H9 (cell line): ENCODE measurements around the gene MAEA. TPM values are rescaled to one million over a fixed set of nuclear protein-coding genes. Genes with fewer than 3 reads are reported as not detected.

Experiments used
- DNase-seq: peaks from one replicate; pipeline ENCODE4 v3.0.0-alpha.2; 2017
- H2AFZ ChIP-seq: one replicate; pipeline ENCODE4 v1.6.1; 2013; ENCODE audit warnings: mild to moderate bottlenecking, low read length, control low read depth, moderate library complexity
- H2AK5ac ChIP-seq: 2 replicates; pipeline ENCODE4 v1.6.1; 2013; ENCODE audit warnings: low read length, control low read depth, mixed read lengths; ENCODE audit not compliant: insufficient read length
- H2BK120ac ChIP-seq: one replicate; pipeline ENCODE4 v1.6.1; 2013; ENCODE audit warnings: low read depth, mild to moderate bottlenecking, low read length, control low read depth, inconsistent platforms; ENCODE audit not compliant: poor library complexity, severe bottlenecking
- H2BK12ac ChIP-seq: 2 replicates; pipeline ENCODE4 v1.6.1; 2013; ENCODE audit warnings: low read length, control low read depth, mixed read lengths, low read depth; ENCODE audit not compliant: insufficient read length
- H2BK15ac ChIP-seq: 2 replicates; pipeline ENCODE4 v1.6.1; 2013; ENCODE audit warnings: low read depth, low read length, control low read depth
- H2BK20ac ChIP-seq: one replicate; pipeline ENCODE4 v1.6.1; 2013; ENCODE audit warnings: low read depth, mild to moderate bottlenecking, low read length, control low read depth, inconsistent platforms; ENCODE audit not compliant: poor library complexity, severe bottlenecking
- H2BK5ac ChIP-seq: 2 replicates; pipeline ENCODE4 v1.6.1; 2013; ENCODE audit warnings: low read length, control low read depth, mixed read lengths; ENCODE audit not compliant: insufficient read length
- H3K14ac ChIP-seq: 2 replicates; pipeline ENCODE4 v1.6.1; 2013; ENCODE audit warnings: low read length, control low read depth; ENCODE audit not compliant: insufficient read depth
- H3K18ac ChIP-seq: 2 replicates; pipeline ENCODE4 v1.6.1; 2013; ENCODE audit warnings: low read depth, mild to moderate bottlenecking, mixed read lengths, low read length, control low read depth; ENCODE audit not compliant: insufficient read length
- H3K23ac ChIP-seq: 2 replicates; pipeline ENCODE4 v1.6.1; 2013; ENCODE audit warnings: low read length, control low read depth, mixed read lengths, low read depth; ENCODE audit not compliant: insufficient read length
- H3K23me2 ChIP-seq: 2 replicates; pipeline ENCODE4 v1.6.1; 2013; ENCODE audit warnings: low read depth, mild to moderate bottlenecking, mixed read lengths, low read length, control low read depth; ENCODE audit not compliant: insufficient read length, poor library complexity, severe bottlenecking
- H3K27ac ChIP-seq: 2 replicates; pipeline ENCODE4 v1.5.1; 2013; ENCODE audit warnings: low read length, control low read depth, mixed read lengths, low read depth; ENCODE audit not compliant: insufficient read length
- H3K27me3 ChIP-seq: 2 replicates; pipeline ENCODE4 v1.6.1; 2013; ENCODE audit warnings: low read length, control low read depth, inconsistent platforms; ENCODE audit not compliant: insufficient read depth
- H3K4ac ChIP-seq: 2 replicates; pipeline ENCODE4 v1.6.1; 2013; ENCODE audit warnings: low read depth, mild to moderate bottlenecking, control low read depth, inconsistent platforms, low read length, moderate library complexity
- H3K4me1 ChIP-seq: 2 replicates; pipeline ENCODE4 v1.6.1; 2013; ENCODE audit warnings: low read length, control low read depth, inconsistent platforms; ENCODE audit not compliant: insufficient read depth
- H3K4me2 ChIP-seq: 2 replicates; pipeline ENCODE4 v1.6.1; 2013; ENCODE audit warnings: low read length, control low read depth, mixed read lengths; ENCODE audit not compliant: insufficient read length, insufficient read depth
- H3K56ac ChIP-seq: 2 replicates; pipeline ENCODE4 v1.6.1; 2013; ENCODE audit warnings: low read depth, mild to moderate bottlenecking, mixed read lengths, low read length, control low read depth; ENCODE audit not compliant: insufficient read length
- H3K79me1 ChIP-seq: 2 replicates; pipeline ENCODE4 v1.6.1; 2013; ENCODE audit warnings: low read depth, mild to moderate bottlenecking, moderate library complexity, low read length, control low read depth, inconsistent platforms; ENCODE audit not compliant: insufficient read depth, poor library complexity, severe bottlenecking
- H3K79me2 ChIP-seq: 2 replicates; pipeline ENCODE4 v1.6.1; 2013; ENCODE audit warnings: low read length, control low read depth, inconsistent platforms; ENCODE audit not compliant: insufficient read depth
- H3K9ac ChIP-seq: 2 replicates; pipeline ENCODE4 v1.6.1; 2013; ENCODE audit warnings: low read length, control low read depth, mixed read lengths; ENCODE audit not compliant: insufficient read length; ENCODE audit errors: extremely low read depth
- H3K9me3 ChIP-seq: one replicate; pipeline ENCODE4 v1.6.1; 2013; ENCODE audit warnings: low read depth, low read length, inconsistent platforms; ENCODE audit not compliant: control insufficient read depth
- H3T11ph ChIP-seq: one replicate; pipeline ENCODE4 v1.6.1; 2013; ENCODE audit warnings: mild to moderate bottlenecking, low read length, control low read depth, inconsistent platforms
- H4K20me1 ChIP-seq: one replicate; pipeline ENCODE4 v1.6.1; 2013; ENCODE audit not compliant: control insufficient read depth, insufficient read length, insufficient read depth
- H4K5ac ChIP-seq: 2 replicates; pipeline ENCODE4 v1.6.1; 2013; ENCODE audit warnings: low read depth, mild to moderate bottlenecking, mixed read lengths, low read length, control low read depth; ENCODE audit not compliant: insufficient read length
- H4K8ac ChIP-seq: replicated peaks from 2 replicates; pipeline ENCODE4 v1.6.1; 2013; ENCODE audit warnings: low read length, control low read depth, mixed read lengths, low read depth; ENCODE audit not compliant: insufficient read length
- H4K91ac ChIP-seq: 2 replicates; pipeline ENCODE4 v1.6.1; 2013; ENCODE audit warnings: low read depth, mild to moderate bottlenecking, moderate library complexity, mixed read lengths, low read length, control low read depth; ENCODE audit not compliant: insufficient read length
- H3K27ac Mint-ChIP-seq, 3 experiments: 2 replicates in 2 of 3; 3 replicates in 1 of 3; pipeline ENCODE4 v1.8.0; 2020 to 2021; ENCODE audit warnings: mixed read lengths in 3 of 3, mild to moderate bottlenecking in 1 of 3, moderate library complexity in 1 of 3
- H3K27me3 Mint-ChIP-seq: 2 replicates; pipeline ENCODE4 v1.8.0; 2021; ENCODE audit warnings: low read depth, mild to moderate bottlenecking, moderate library complexity, mixed read lengths
- H3K36me3 Mint-ChIP-seq, 3 experiments: 2 replicates in 2 of 3; 3 replicates in 1 of 3; pipeline ENCODE4 v1.8.0; 2020 to 2021; ENCODE audit warnings: low read depth in 3 of 3, mixed read lengths in 3 of 3; ENCODE audit not compliant: insufficient read depth in 1 of 3
- H3K4me1 Mint-ChIP-seq, 2 experiments: 2 replicates each; pipeline ENCODE4 v1.8.0; 2020; ENCODE audit warnings: mixed read lengths in 2 of 2
- H3K4me3 Mint-ChIP-seq, 2 experiments: 2 replicates in 1 of 2; 3 replicates in 1 of 2; pipeline ENCODE4 v1.8.0; 2020 to 2021; ENCODE audit warnings: mild to moderate bottlenecking in 2 of 2, mixed read lengths in 2 of 2, moderate library complexity in 1 of 2
- H3K9me3 Mint-ChIP-seq, 2 experiments: 2 replicates in 1 of 2; 3 replicates in 1 of 2; pipeline ENCODE4 v1.8.0; 2020; ENCODE audit warnings: mild to moderate bottlenecking in 2 of 2, mixed read lengths in 2 of 2, moderate library complexity in 1 of 2
- WGBS: extraction: QIAGEN DNeasy Blood & Tissue Kit; methylation state at CpG from one replicate; pipeline ENCODE4 v1.1.7; 2013; ENCODE audit warnings: missing lambda C conversion rate, low lambda C conversion rate, mixed read lengths; ENCODE audit not compliant: insufficient read length; ENCODE audit errors: extremely low coverage; 5-methylcytosine and 5-hydroxymethylcytosine counted together
- total RNA-seq: library from RNA; stranded (reverse); gene quantifications from 2 replicates; pipeline ENCODE4 v1.2.1, GENCODE V29; 2021
- TF ChIP-seq, protein P1 (sequence below): fragments of 200-600 bp; sonication (generic); conservative IDR thresholded peaks from 3 replicates; pipeline ENCODE4 v1.8.0; 2021; ENCODE audit warnings: antibody characterized with exemption, mild to moderate bottlenecking

MAEA gene
- total RNA-seq, 1 experiment from 2014 or later: 85.6 TPM

DNA sequence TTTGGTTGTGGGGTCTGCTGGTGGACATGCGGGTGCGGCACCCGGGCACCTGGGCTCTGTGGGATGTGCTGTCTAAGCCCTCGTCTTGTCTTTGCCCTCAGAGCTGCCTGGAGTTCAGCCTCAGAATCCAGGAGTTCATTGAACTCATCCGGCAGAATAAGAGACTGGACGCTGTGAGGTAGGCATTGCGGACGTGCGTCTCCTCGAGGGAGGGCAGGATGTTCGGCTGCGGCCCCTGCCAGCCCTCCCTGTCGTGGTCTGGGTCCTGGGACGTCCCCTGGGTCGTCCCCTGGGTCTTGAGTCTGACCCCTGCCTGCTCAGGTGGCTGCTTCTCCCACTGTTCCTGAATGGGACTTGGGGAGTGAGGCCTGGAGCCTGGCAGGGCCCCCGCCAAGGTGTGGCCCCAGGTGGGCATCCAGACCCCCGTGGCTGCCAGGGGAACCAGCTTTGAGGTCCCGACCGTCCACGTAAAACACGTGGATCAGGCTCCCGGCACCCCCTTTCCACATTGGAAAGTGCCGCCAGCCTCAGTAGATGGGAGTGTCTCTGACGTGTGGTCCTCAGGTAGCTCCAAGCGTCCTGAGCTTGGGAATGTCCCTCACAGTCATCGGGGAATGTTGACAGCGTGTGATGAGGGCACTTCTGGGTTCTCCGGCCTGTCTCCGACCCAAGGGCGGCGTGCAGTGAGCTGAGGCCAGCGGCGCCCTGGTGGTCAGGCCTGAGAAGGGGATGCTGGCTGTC is 38.0 kb downstream of the MAEA start:
- Histone ChIP-seq H2BK15ac (no peak overlapping the region), H4K5ac (no peak overlapping the region), H2BK20ac (no peak overlapping the region), H3K4me1 (no peaks in the 10 kb centered on the region), H3K27ac (no peak overlapping the region), H4K8ac (no peak overlapping the region), H3T11ph (no peak overlapping the region), H3K56ac (no peak overlapping the region), H2BK12ac (no peak overlapping the region), H4K20me1 (no peaks in the 10 kb centered on the region), H3K4me2 (no peak overlapping the region), H3K79me1 (no peaks in the 10 kb centered on the region), H2AK5ac (no peak overlapping the region), H3K9me3 (no peaks in the 10 kb centered on the region), H4K91ac (no peak overlapping the region), H3K79me2 (no peaks in the 10 kb centered on the region; the same call in 1 of the 2 replicates), H2BK120ac (no peak overlapping the region), H3K23ac (no peak overlapping the region), H3K23me2 (no peaks in the 10 kb centered on the region), H3K14ac (no peak overlapping the region), H3K27me3 (no peaks in the 10 kb centered on the region), H3K4ac (no peak overlapping the region), H3K9ac (no peak overlapping the region), H3K18ac (no peak overlapping the region), H2BK5ac (no peak overlapping the region), H2AFZ (no peak overlapping the region)
- WGBS: no CpG with 5 or more reads among the region's 33 CpGs
- Mint-ChIP-seq H3K4me1 (no peaks in the 10 kb centered on the region), H3K27me3 (no peaks in the 10 kb centered on the region), H3K9me3 (no peaks in the 10 kb centered on the region), H3K36me3 (peaks cover 12 to 38% (median 31%) of the 10 kb centered on the region in 3 experiments; a peak in 6 of 7 replicates), H3K27ac (no peak overlapping the region; a peak in 1 of 7 replicates), H3K4me3 (no peak overlapping the region)
- DNase-seq: no peak
- TF ChIP-seq, protein P1, sequence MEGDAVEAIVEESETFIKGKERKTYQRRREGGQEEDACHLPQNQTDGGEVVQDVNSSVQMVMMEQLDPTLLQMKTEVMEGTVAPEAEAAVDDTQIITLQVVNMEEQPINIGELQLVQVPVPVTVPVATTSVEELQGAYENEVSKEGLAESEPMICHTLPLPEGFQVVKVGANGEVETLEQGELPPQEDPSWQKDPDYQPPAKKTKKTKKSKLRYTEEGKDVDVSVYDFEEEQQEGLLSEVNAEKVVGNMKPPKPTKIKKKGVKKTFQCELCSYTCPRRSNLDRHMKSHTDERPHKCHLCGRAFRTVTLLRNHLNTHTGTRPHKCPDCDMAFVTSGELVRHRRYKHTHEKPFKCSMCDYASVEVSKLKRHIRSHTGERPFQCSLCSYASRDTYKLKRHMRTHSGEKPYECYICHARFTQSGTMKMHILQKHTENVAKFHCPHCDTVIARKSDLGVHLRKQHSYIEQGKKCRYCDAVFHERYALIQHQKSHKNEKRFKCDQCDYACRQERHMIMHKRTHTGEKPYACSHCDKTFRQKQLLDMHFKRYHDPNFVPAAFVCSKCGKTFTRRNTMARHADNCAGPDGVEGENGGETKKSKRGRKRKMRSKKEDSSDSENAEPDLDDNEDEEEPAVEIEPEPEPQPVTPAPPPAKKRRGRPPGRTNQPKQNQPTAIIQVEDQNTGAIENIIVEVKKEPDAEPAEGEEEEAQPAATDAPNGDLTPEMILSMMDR: no peak
